Activated effector memory CD4-positive, alpha-beta T cell treated with anti-CD3 and anti-CD28 coated beads, Interleukin-2, amount 50 U/mL, for 16 hours (primary cell): ENCODE data around the gene SOCS7.
"Not testable (repeated sequence)": the region's sequence is repeated elsewhere in the genome, so short reads cannot be mapped to it uniquely, and the experiment has no call there.

Source experiments
- DNase-seq: peaks from one replicate; pipeline ENCODE4 v3.0.0-alpha.2; 2020

SOCS7 gene

GRCh38 chr17:38421871-38422827, 70.5 kb downstream of the SOCS7 start:
- DNase-seq = no peak

- no peak for DNase-seq
Measured at GRCh38 chr17:38424297-38424972, 72.8 kb downstream of the SOCS7 start.

GRCh38 chr17:38425031-38425430, 73.4 kb downstream of the SOCS7 start:
- DNase-seq = no peak

- no peak for DNase-seq
Measured at GRCh38 chr17:38425744-38426143, 74.1 kb downstream of the SOCS7 start.

GRCh38 chr17:38426441-38426840, 74.8 kb downstream of the SOCS7 start:
- DNase-seq = no peak

GRCh38 chr17:38427160-38427949, 75.7 kb downstream of the SOCS7 start:
- no peak for DNase-seq

- DNase-seq = peak; percentile 79
Measured at GRCh38 chr17:38428112-38428642, 76.5 kb downstream of the SOCS7 start, which contains the start of gene ARHGAP23. ARHGAP23 (plus strand) TSS chr17:38428464; CDS start chr17:38428486, 22 bp downstream.

- DNase-seq = no peak
Measured at GRCh38 chr17:38428643-38429371, 77.2 kb downstream of the SOCS7 start.

GRCh38 chr17:38429476-38430100, 77.9 kb downstream of the SOCS7 start:
- no peak for DNase-seq

- no peak for DNase-seq
Measured at GRCh38 chr17:38430316-38430715, 78.7 kb downstream of the SOCS7 start.

GRCh38 chr17:38430822-38431221, 79.2 kb downstream of the SOCS7 start:
- no peak for DNase-seq

- no peak for DNase-seq
Measured at GRCh38 chr17:38431346-38432145, 79.9 kb downstream of the SOCS7 start.

- DNase-seq = no peak
Measured at GRCh38 chr17:38434178-38434665, 82.6 kb downstream of the SOCS7 start.

GRCh38 chr17:38435795-38436194, 84.2 kb downstream of the SOCS7 start:
- no peak for DNase-seq

GRCh38 chr17:38436386-38436785, 84.7 kb downstream of the SOCS7 start:
- no peak for DNase-seq

GRCh38 chr17:38437313-38437712, 85.7 kb downstream of the SOCS7 start:
- not testable (repeated sequence) for DNase-seq

- DNase-seq = no peak
Measured at GRCh38 chr17:38439436-38439835, 87.8 kb downstream of the SOCS7 start.

- no peak for DNase-seq
Measured at GRCh38 chr17:38440614-38441397, 89.2 kb downstream of the SOCS7 start.

GRCh38 chr17:38441429-38442061, 89.9 kb downstream of the SOCS7 start:
- DNase-seq = no peak
